ENCODE results near the gene TTC3. TPM values are rescaled to one million over a fixed set of nuclear protein-coding genes. Genes with fewer than 3 reads are reported as not detected.
A peak's percentile ranks its signal among the peaks of the same experiment; 100 is the strongest.
"Not testable (repeated sequence)": the region's sequence is repeated elsewhere in the genome, so short reads cannot be mapped to it uniquely, and the experiment has no call there.

Gene TTC3
- total RNA-seq, 1 donor from 2014 or later, result 223 TPM

GRCh38 chr21:37220433-37220980 lies 147.5 kb downstream of the TTC3 start:
- H3K4me1 Mint-ChIP-seq (ENCODE audit: low read depth, unreplicated experiment), result no peaks in the 10 kb centered on the region
- no peak for TF ChIP-seq CTCF (IDR thresholded peaks at IDR 0.05; ENCODE audit: insufficient read depth, low read depth, low read length)
- H3K9ac ChIP-seq (ENCODE audit: low read length), result peak overlapping the region; percentile 67

GRCh38 chr21:37220981-37221664 lies 148.1 kb downstream of the TTC3 start:
- peaks cover 34% of the 10 kb centered on the region for H3K36me3 Mint-ChIP-seq (ENCODE audit: low read depth, unreplicated experiment)
- Histone ChIP-seq H3K4me3 (ENCODE audit: insufficient read depth, low read depth, low read length) (peak overlapping the region; percentile 63), H3K27ac (ENCODE audit: low read depth, low read length) (peak overlapping the region; percentile 17), H3K9ac (ENCODE audit: low read length) (peak overlapping the region; percentile 67), H3K27me3 (ENCODE audit: insufficient read depth, low read length) (no peaks in the 10 kb centered on the region), H2AFZ (ENCODE audit: low read depth, low read length) (peak overlapping the region; percentile 65), H3K4me2 (ENCODE audit: low read length) (peak overlapping the region; percentile 86), H3K79me2 (ENCODE audit: insufficient read depth, low read length) (no peaks in the 10 kb centered on the region), H3K36me3 (ENCODE audit: insufficient read depth, low read length) (peaks cover 11% of the 10 kb centered on the region), H4K20me1 (ENCODE audit: insufficient read depth, low read length) (peaks cover 4% of the 10 kb centered on the region), H3K4me1 (ENCODE audit: insufficient read depth, low read length) (peaks cover 5% of the 10 kb centered on the region), H3K9me3 (ENCODE audit: insufficient read depth, low read depth, low read length) (peaks cover 3% of the 10 kb centered on the region)
- peaks cover 2% of the 10 kb centered on the region for H3K27me3 Mint-ChIP-seq (ENCODE audit: low read depth, unreplicated experiment)
- FAIRE-seq (no peak), DNase-seq (ENCODE audit: low read depth) (peak; percentile 70)
- peak overlapping the region; percentile 71 for H3K4me3 Mint-ChIP-seq (ENCODE audit: unreplicated experiment)
- H3K4me1 Mint-ChIP-seq (ENCODE audit: low read depth, unreplicated experiment), result no peaks in the 10 kb centered on the region
- no peak overlapping the region for H3K27ac Mint-ChIP-seq (ENCODE audit: unreplicated experiment)
- H3K9me3 Mint-ChIP-seq (ENCODE audit: unreplicated experiment), result peaks cover 3% of the 10 kb centered on the region
- TF ChIP-seq EZH2 (IDR thresholded peaks at IDR 0.05; ENCODE audit: insufficient read depth, low read length) (no peak), CTCF (IDR thresholded peaks at IDR 0.05; ENCODE audit: insufficient read depth, low read depth, low read length) (peak; percentile 42)

More at GRCh38 chr21:37220433-37220980, 147.5 kb downstream of the TTC3 start:
- Histone ChIP-seq H3K4me2 (ENCODE audit: low read length) (peak overlapping the region; percentile 86), H3K4me3 (ENCODE audit: insufficient read depth, low read depth, low read length) (peak overlapping the region; percentile 63), H3K79me2 (ENCODE audit: insufficient read depth, low read length) (no peaks in the 10 kb centered on the region), H3K36me3 (ENCODE audit: insufficient read depth, low read length) (peaks cover 11% of the 10 kb centered on the region), H4K20me1 (ENCODE audit: insufficient read depth, low read length) (peaks cover 4% of the 10 kb centered on the region), H2AFZ (ENCODE audit: low read depth, low read length) (peak overlapping the region; percentile 65), H3K27ac (ENCODE audit: low read depth, low read length) (peak overlapping the region; percentile 17), H3K27me3 (ENCODE audit: insufficient read depth, low read length) (no peaks in the 10 kb centered on the region), H3K9me3 (ENCODE audit: insufficient read depth, low read depth, low read length) (peaks cover 3% of the 10 kb centered on the region), H3K4me1 (ENCODE audit: insufficient read depth, low read length) (peaks cover 5% of the 10 kb centered on the region)
- Mint-ChIP-seq H3K9me3 (ENCODE audit: unreplicated experiment) (peaks cover 3% of the 10 kb centered on the region), H3K27me3 (ENCODE audit: low read depth, unreplicated experiment) (peaks cover 2% of the 10 kb centered on the region), H3K4me3 (ENCODE audit: unreplicated experiment) (peak overlapping the region; percentile 71), H3K27ac (ENCODE audit: unreplicated experiment) (peak overlapping the region; percentile 23), H3K36me3 (ENCODE audit: low read depth, unreplicated experiment) (peaks cover 30% of the 10 kb centered on the region)
- no peak for FAIRE-seq
- DNase-seq (ENCODE audit: low read depth), result peak; percentile 40

- not testable (repeated sequence) for H3K4me3 ChIP-seq (ENCODE audit: insufficient read depth, low read depth, low read length); H3K27me3 ChIP-seq (ENCODE audit: insufficient read depth, low read length); H3K4me1 ChIP-seq (ENCODE audit: insufficient read depth, low read length); H3K79me2 ChIP-seq (ENCODE audit: insufficient read depth, low read length); H3K9me3 ChIP-seq (ENCODE audit: insufficient read depth, low read depth, low read length); H3K27me3 Mint-ChIP-seq (ENCODE audit: low read depth, unreplicated experiment); H3K9me3 Mint-ChIP-seq (ENCODE audit: unreplicated experiment); H3K27ac Mint-ChIP-seq (ENCODE audit: unreplicated experiment); H2AFZ ChIP-seq (ENCODE audit: low read depth, low read length); H3K4me2 ChIP-seq (ENCODE audit: low read length); H3K27ac ChIP-seq (ENCODE audit: low read depth, low read length); DNase-seq (ENCODE audit: low read depth); H3K9ac ChIP-seq (ENCODE audit: low read length); H3K4me1 Mint-ChIP-seq (ENCODE audit: low read depth, unreplicated experiment); H3K4me3 Mint-ChIP-seq (ENCODE audit: unreplicated experiment); H4K20me1 ChIP-seq (ENCODE audit: insufficient read depth, low read length); FAIRE-seq
- peaks cover 36% of the 10 kb centered on the region for H3K36me3 Mint-ChIP-seq (ENCODE audit: low read depth, unreplicated experiment)
- peaks cover 13% of the 10 kb centered on the region for H3K36me3 ChIP-seq (ENCODE audit: insufficient read depth, low read length)
Measured at GRCh38 chr21:37222248-37222647, 149.2 kb downstream of the TTC3 start.
